Activated CD4-positive, alpha-beta T cell treated with anti-CD3 and anti-CD28 coated beads, Interleukin-2, Interleukin-4, amounts not matched to agents 100 ng/mL and 50 ng/mL, durations not matched to agents 16 hours and 8 hours (primary cell): ENCODE results near the gene MDFI.

Experiments used
- DNase-seq: peaks from one replicate; pipeline ENCODE4 v3.0.0-alpha.2; 2020; ENCODE audit warnings: low spot score

The MDFI gene

DNA sequence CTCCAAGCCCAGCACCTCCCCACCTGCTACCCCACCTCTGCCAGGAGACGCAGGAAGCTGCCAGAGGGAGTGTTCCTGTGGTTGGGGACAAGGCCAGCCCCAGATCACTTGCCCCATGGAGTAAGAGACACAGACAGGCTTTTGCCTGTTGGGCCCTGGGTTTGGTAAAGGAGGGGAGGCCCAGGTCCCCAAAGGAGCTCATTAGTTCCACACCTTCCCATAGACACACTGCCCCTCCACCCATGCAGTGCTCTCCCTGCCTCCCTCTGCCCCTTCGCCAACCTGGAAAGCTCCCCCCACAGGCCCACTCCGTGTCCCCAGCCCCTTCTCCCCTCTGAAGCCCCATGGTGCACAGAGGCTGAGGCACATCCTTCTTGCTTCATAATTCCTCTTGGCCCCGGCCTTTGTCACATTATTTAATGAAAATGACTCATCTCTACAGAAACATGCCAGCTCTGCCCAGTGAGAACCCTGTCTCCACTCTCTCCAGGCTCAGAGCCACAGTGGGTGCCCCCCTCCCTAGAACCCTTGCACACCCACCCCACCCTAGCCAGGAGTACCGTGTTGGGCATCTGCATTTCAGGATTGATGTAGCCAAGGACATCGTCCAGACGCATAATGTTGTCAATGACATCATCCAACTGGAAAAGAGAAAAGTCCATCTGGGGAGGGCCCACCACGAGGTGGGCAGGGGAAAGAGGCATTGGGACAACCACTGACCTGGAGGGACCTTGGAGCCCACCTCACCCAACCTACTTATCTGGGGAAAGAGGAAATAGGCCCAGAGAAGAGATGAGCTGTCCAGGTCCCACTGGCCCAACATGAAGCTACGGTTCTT is 51.1 kb downstream of the MDFI start:
- no peak for DNase-seq

DNA sequence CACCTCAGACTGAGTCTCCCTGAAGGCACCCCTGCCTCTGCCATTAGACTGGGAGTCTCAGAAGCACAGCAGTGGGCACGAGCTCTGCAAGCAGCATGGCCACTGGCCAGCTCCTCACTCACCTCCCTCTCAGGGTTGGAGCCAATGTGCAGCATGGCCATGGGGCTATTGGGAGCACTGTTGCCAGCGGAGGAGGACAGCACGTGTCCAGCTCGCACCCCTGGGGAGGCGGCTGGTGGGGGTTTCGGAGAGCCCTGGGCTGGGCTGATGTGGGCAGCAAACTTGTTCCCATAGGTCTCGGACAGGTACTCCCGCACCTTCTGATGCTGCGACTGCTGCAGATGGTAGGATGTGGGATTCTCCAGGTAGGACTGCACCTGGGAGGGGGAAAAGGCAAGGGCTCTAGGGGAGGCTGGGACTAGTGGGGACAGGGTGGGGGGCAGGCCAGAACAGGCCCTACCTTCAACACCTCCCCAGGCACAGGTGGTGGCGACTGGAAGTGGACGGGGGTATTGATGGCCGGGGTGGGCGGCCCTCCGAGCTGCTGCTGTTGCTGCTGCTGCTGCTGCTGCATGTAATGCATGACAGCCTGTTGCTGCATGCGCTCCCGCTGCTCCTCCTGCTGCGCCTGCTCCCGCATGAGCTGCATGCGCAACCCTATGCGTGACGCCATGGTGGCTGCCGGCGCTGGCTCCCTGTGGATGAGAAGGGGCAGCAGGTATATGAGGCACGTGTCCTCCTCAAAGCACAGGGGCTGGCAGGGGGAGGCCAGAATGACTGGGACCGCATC is 52.5 kb downstream of the MDFI start:
- no peak for DNase-seq

GRCh38 chr6:41691426-41692079 is 53.3 kb downstream of the MDFI start:
- no peak for DNase-seq

GRCh38 chr6:41692080-41692675 is 53.9 kb downstream of the MDFI start:
- DNase-seq, result no peak

GRCh38 chr6:41692730-41693129 is 54.5 kb downstream of the MDFI start:
- DNase-seq, result no peak

DNA sequence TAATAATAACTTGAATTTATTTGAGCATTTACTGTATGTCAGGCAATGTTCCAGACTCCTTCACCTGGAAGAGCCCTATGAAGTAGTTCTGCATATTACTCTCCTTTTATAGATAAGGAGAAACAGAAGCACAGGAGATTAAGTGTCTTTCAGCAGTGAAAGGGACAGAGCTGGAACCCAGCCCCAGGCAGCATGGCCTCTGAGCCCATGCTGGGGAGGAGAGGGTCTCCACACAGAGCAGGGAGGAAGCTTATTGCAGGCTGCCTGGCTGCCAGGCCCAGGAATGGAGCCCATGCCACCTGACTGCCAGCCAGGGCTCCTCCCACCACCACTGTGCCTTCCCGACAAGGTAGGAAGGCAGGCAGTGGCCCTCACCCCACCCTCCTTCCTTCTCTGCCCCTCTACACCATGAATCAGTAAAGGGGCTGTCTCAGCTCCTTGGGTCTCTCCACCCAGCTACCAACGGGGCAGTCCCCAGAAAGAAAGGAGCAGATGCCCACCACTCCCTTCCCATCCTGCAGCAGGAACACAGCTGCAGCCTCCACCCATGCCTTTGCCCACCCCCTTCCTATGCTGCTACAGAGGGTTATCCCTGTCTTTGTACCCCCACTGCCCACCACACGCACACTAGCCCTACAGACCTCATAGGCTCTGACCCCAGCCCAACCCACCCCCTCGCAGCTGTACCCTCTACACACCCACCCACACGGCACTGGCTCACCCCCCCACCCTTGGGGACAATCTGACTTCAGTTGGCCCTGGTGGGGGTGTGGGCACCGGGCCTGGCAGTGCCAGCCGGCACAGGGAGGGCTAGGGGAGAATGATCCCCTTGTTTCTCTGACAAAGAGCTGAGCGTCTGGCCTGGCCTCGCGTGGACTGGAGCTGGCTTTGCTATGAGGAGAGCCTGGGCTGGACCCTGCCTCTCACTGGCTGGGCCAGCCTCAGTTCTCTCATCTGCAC is 55.3 kb downstream of the MDFI start:
- DNase-seq, result no peak

DNA sequence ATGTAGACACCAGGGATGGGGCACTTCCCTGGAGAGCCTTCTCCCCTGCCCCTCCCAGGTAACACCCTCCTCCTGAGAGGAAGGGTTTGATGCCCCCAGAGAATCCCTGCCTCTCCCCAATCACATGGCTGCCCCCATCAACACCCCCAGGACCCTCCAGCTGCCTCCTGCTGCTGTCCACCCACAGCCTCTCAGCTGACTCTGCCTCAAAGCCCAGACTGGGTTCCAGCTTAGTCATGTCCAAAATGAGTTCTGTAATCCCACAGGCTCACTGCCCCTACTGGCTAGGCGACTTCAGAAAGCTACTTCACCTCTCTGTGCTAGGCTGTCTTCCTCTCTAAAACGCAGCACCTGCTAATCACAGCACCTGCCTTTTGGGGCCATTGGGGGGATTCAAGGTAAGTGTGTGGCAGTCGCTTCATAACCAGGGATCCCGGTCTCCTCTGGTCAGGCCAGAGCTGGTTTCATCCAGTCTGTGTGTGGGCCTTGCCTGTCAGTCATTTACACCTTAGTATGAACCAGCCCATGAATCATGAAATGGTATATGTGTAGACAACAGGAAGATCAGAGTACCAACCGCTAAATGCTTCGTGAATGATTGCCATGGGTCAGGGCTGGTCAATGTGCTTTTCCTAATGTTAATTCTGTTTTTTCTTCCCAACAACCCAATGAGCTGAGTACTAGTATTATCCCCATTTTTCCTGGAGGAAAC is 56.7 kb downstream of the MDFI start:
- DNase-seq, result no peak

DNA sequence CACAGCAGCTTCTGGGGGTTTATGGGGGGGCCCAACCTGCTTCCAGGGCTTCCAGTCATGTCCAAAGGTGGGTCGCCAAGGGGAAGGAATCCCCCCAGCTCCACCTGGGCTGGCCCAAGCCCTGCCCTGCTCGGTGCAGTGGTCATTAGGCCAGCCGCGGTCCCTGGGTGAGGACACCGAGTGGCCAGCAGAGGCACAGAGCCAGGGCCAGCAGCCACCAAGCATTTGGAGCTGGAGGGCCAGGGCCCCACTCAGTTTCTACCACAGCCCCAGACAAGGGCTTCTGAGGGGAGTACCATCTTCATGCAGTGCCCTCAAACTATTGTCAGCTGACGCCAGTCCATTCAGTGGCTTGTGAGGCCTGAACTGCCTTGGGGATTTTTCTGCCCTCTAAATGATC is 57.6 kb downstream of the MDFI start:
- no peak for DNase-seq

GRCh38 chr6:41696788-41697187 is 58.5 kb downstream of the MDFI start:
- no peak for DNase-seq

- DNase-seq, result no peak
Observed at GRCh38 chr6:41697861-41698781, 59.9 kb downstream of the MDFI start.

DNA sequence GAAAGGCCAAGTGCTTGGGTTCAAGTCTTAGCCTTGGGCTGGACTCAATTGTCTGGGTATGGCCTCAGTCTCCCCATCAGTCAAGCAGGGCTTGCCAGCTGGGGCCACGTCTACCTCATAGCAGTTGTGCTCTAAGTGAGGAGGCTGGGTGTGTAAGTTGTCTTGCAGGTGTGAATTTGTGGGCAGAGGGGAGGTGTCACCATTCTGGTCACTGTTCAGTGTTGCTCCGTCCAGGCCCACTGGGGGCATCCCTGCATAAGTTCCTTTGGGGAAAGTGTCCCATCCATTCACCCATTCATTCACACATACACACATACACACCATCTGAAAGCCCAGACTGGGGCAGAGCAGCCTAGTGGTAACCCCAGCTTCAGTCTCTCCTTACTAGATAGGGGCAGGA is 60.8 kb downstream of the MDFI start:
- DNase-seq, result no peak

- no peak for DNase-seq
Observed at GRCh38 chr6:41700463-41701347, 62.4 kb downstream of the MDFI start.

DNA sequence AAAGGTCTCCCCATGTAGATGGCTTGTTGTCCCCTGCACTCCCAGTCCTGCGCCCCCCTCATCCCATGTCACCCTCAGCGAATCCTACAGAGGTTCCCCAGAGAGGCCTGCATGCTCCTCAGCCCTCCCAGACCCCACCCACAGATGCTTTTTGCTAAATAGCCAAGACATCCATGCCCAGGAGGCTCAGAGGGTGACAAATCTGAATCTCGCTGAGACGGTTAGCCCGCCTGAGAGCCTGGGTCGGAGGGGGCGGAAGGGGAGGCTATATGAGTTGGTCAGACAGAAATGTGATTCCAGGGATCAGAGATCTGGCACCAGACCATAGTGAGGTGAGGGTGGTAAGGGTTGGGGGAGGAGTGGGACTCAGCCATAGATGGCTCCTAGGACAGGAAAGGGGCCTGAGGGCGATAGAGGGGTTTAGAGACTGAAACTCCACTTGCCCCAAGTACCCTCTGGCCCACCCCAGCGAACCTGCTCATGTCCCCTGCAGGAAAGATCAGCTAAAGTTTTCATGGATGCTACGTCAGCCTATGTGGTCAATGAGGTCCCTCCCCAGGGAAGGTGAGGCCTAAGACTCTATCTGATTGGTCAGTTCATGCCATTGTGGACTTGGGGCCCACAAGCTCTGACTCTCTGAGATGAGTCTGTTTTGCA is 63.9 kb downstream of the MDFI start:
- no peak for DNase-seq

DNA sequence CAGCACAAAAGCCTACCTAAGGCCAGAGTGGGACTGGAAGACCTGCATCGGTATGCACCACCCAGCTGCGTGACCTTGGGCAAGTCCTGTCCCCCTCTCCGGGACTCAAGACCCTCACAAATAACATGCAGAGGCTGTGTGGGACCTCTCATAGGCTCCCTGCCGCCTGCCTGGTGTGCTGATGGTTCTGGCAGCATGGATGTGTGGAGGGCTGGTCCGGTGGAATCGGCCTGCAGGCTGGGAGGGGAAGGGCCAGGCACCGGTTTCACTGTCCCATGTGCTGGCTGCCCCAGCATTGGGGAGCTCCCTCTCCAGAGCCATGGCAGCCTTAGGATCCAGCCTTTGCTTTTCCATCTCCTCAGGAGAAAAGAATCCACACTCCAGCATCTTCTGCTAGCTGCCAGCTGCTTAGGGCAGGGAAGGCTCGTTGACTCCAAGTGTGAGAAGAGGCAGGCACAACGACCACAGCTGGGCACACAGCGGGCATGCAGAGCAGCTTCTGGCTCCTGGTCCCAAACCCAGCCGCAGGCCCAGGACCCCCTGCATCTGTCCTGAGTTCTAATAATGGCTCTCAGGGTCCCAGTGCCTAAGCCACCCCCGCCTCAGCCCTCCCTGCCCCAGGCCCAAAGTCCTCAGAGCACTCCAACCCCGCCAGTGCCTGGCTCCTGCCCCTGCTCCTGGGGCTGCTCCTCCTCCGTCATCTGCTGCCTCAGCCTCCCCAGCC is 64.7 kb downstream of the MDFI start:
- no peak for DNase-seq
